MG63 (cell line): ENCODE data around the gene DUOX1. TPM values are rescaled to one million over a fixed set of nuclear protein-coding genes. Genes with fewer than 3 reads are reported as not detected.

Source experiments
- DNase-seq: peaks from one replicate; pipeline ENCODE4 v3.0.0-alpha.2; 2020
- H3K27me3 ChIP-seq: fragments of 250-450 bp; sonication (Bioruptor Pico); 2 replicates; pipeline ENCODE4 v1.5.1; 2020; ENCODE audit warnings: mild to moderate bottlenecking, moderate library complexity
- H3K36me3 ChIP-seq: fragments of 250-450 bp; sonication (Bioruptor Pico); 2 replicates; pipeline ENCODE4 v1.5.1; 2020; ENCODE audit warnings: mild to moderate bottlenecking, moderate library complexity
- H3K4me3 ChIP-seq: fragments of 250-450 bp; sonication (Bioruptor Pico); 2 replicates; pipeline ENCODE4 v1.5.1; 2020; ENCODE audit warnings: mild to moderate bottlenecking, moderate library complexity
- H3K9me3 ChIP-seq: fragments of 250-450 bp; sonication (Bioruptor Pico); 2 replicates; pipeline ENCODE4 v1.5.1; 2020; ENCODE audit warnings: mild to moderate bottlenecking, moderate library complexity
- total RNA-seq: library from RNA; depleted of rRNA; stranded (reverse); fragments of >200 nt; shearing (Covaris generic); gene quantifications from 2 replicates; pipeline ENCODE4 v1.2.3, GENCODE V29; 2014; ENCODE audit warnings: low replicate concordance

DUOX1 gene
- total RNA-seq, 1 experiment from 2014 or later: not detected

GRCh38 chr15:45116006-45116481, 13.8 kb upstream of the DUOX1 start:
- Histone ChIP-seq H3K36me3 (no peaks in the 10 kb centered on the region), H3K27me3 (peaks cover 34% of the 10 kb centered on the region), H3K9me3 (no peaks in the 10 kb centered on the region), H3K4me3 (no peak overlapping the region)
- no peak for DNase-seq

- no peak for DNase-seq
- H3K36me3 ChIP-seq: no peaks in the 10 kb centered on the region
- no peaks in the 10 kb centered on the region for H3K9me3 ChIP-seq
- H3K27me3 ChIP-seq: peaks cover 34% of the 10 kb centered on the region
- H3K4me3 ChIP-seq: no peak overlapping the region
Observed at GRCh38 chr15:45116482-45117307, 13.1 kb upstream of the DUOX1 start.

GRCh38 chr15:45117308-45118130, 12.3 kb upstream of the DUOX1 start:
- no peak for DNase-seq
- peaks cover 25% of the 10 kb centered on the region for H3K27me3 ChIP-seq
- H3K4me3 ChIP-seq: no peak overlapping the region
- no peaks in the 10 kb centered on the region for H3K9me3 ChIP-seq
- H3K36me3 ChIP-seq: no peaks in the 10 kb centered on the region

GRCh38 chr15:45118131-45118588, 11.6 kb upstream of the DUOX1 start:
- H3K27me3 ChIP-seq: peaks cover 19% of the 10 kb centered on the region
- no peaks in the 10 kb centered on the region for H3K9me3 ChIP-seq
- H3K4me3 ChIP-seq: no peak overlapping the region
- H3K36me3 ChIP-seq: no peaks in the 10 kb centered on the region
- DNase-seq: peak; percentile 77

- H3K9me3 ChIP-seq: no peaks in the 10 kb centered on the region
- no peak for DNase-seq
- no peaks in the 10 kb centered on the region for H3K36me3 ChIP-seq
- H3K27me3 ChIP-seq: peaks cover 11% of the 10 kb centered on the region
- no peak overlapping the region for H3K4me3 ChIP-seq
Observed at GRCh38 chr15:45118996-45119395, 10.8 kb upstream of the DUOX1 start.

- H3K27me3 ChIP-seq: peaks cover 2% of the 10 kb centered on the region
- DNase-seq: no peak
- no peak overlapping the region for H3K4me3 ChIP-seq
- H3K9me3 ChIP-seq: no peaks in the 10 kb centered on the region
- no peaks in the 10 kb centered on the region for H3K36me3 ChIP-seq
Observed at GRCh38 chr15:45120081-45120972, 9.5 kb upstream of the DUOX1 start.

GRCh38 chr15:45121020-45121419, 8.8 kb upstream of the DUOX1 start:
- Histone ChIP-seq H3K27me3 (peaks cover 2% of the 10 kb centered on the region; the same call in 1 of the 2 replicates), H3K4me3 (no peak overlapping the region), H3K36me3 (no peaks in the 10 kb centered on the region), H3K9me3 (no peaks in the 10 kb centered on the region)
- no peak for DNase-seq

GRCh38 chr15:45121706-45122417, 7.9 kb upstream of the DUOX1 start:
- DNase-seq: peak; percentile 81
- Histone ChIP-seq H3K4me3 (no peak overlapping the region), H3K27me3 (peaks cover 2% of the 10 kb centered on the region; the same call in 1 of the 2 replicates), H3K9me3 (no peaks in the 10 kb centered on the region), H3K36me3 (no peaks in the 10 kb centered on the region)

GRCh38 chr15:45122719-45123118, 7.1 kb upstream of the DUOX1 start:
- Histone ChIP-seq H3K27me3 (peaks cover 2% of the 10 kb centered on the region; the same call in 1 of the 2 replicates), H3K4me3 (no peak overlapping the region), H3K36me3 (no peaks in the 10 kb centered on the region), H3K9me3 (no peaks in the 10 kb centered on the region)
- DNase-seq: no peak

- Histone ChIP-seq H3K27me3 (peaks cover 2% of the 10 kb centered on the region; the same call in 1 of the 2 replicates), H3K36me3 (no peaks in the 10 kb centered on the region), H3K9me3 (no peaks in the 10 kb centered on the region), H3K4me3 (no peak overlapping the region)
- no peak for DNase-seq
Observed at GRCh38 chr15:45123397-45123796, 6.4 kb upstream of the DUOX1 start.

- Histone ChIP-seq H3K4me3 (no peak overlapping the region), H3K27me3 (peaks cover 2% of the 10 kb centered on the region; the same call in 1 of the 2 replicates), H3K36me3 (no peaks in the 10 kb centered on the region), H3K9me3 (no peaks in the 10 kb centered on the region)
- no peak for DNase-seq
Observed at GRCh38 chr15:45126535-45127158, 3.1 kb upstream of the DUOX1 start.

GRCh38 chr15:45128971-45129639, 689 bp upstream of the DUOX1 start:
- no peaks in the 10 kb centered on the region for H3K9me3 ChIP-seq
- no peak for DNase-seq
- peaks cover 2% of the 10 kb centered on the region; the same call in 1 of the 2 replicates for H3K27me3 ChIP-seq
- no peak overlapping the region for H3K4me3 ChIP-seq
- H3K36me3 ChIP-seq: no peaks in the 10 kb centered on the region

GRCh38 chr15:45130291-45131000, 652 bp downstream of the DUOX1 start:
- Histone ChIP-seq H3K9me3 (no peaks in the 10 kb centered on the region), H3K36me3 (no peaks in the 10 kb centered on the region), H3K4me3 (no peak overlapping the region), H3K27me3 (no peaks in the 10 kb centered on the region)
- no peak for DNase-seq

GRCh38 chr15:45131510-45131909, 1.7 kb downstream of the DUOX1 start:
- Histone ChIP-seq H3K27me3 (no peaks in the 10 kb centered on the region), H3K36me3 (no peaks in the 10 kb centered on the region), H3K4me3 (no peak overlapping the region), H3K9me3 (no peaks in the 10 kb centered on the region)
- DNase-seq: no peak
